Mesothelial cell of epicardium (in vitro differentiated cells): Measurements from ENCODE around the gene CDC34. TPM values are rescaled to one million over a fixed set of nuclear protein-coding genes. Genes with fewer than 3 reads are reported as not detected.

Experiments
- DNase-seq, 2 experiments: peaks; one replicate each; pipeline ENCODE4 v3.0.0; 2021; ENCODE audit warnings: low spot score in 2 of 2; ENCODE audit not compliant: unreplicated experiment in 2 of 2
- H3K27ac Mint-ChIP-seq: 2 replicates; pipeline ENCODE4 v1.8.0; 2021; ENCODE audit warnings: mixed read lengths
- H3K27me3 Mint-ChIP-seq: 2 replicates; pipeline ENCODE4 v1.8.0; 2021; ENCODE audit warnings: low read depth, mixed read lengths
- H3K36me3 Mint-ChIP-seq: 2 replicates; pipeline ENCODE4 v1.8.0; 2021; ENCODE audit warnings: mixed read lengths
- H3K4me1 Mint-ChIP-seq: 2 replicates; pipeline ENCODE4 v1.8.0; 2021; ENCODE audit warnings: mixed read lengths
- H3K4me3 Mint-ChIP-seq: 2 replicates; pipeline ENCODE4 v1.8.0; 2021; ENCODE audit warnings: mild to moderate bottlenecking, moderate library complexity, mixed read lengths
- H3K9me3 Mint-ChIP-seq: 2 replicates; pipeline ENCODE4 v1.8.0; 2021; ENCODE audit warnings: mixed read lengths
- CTCF ChIP-seq: fragments of 200-600 bp; sonication (generic); IDR thresholded peaks from one replicate; pipeline ENCODE4 v1.5.0; 2021; ENCODE audit warnings: antibody characterized with exemption; ENCODE audit not compliant: unreplicated experiment
- total RNA-seq: library from RNA; stranded (reverse); gene quantifications from 3 replicates; pipeline ENCODE4 v1.2.1, GENCODE V29; 2021

CDC34 gene
- total RNA-seq, 1 donor from 2014 or later: 106 TPM

- Mint-ChIP-seq H3K4me3 (no peak overlapping the region), H3K27ac (no peak overlapping the region), H3K9me3 (no peaks in the 10 kb centered on the region), H3K36me3 (peaks cover 10% of the 10 kb centered on the region), H3K27me3 (no peaks in the 10 kb centered on the region), H3K4me1 (peaks cover 16% of the 10 kb centered on the region)
- DNase-seq: peak in 1 of 2 experiments; percentile 17
- no peak for TF ChIP-seq CTCF
These were observed 4.7 kb downstream of the CDC34 start for GRCh38 chr19:536031-536880.

DNA sequence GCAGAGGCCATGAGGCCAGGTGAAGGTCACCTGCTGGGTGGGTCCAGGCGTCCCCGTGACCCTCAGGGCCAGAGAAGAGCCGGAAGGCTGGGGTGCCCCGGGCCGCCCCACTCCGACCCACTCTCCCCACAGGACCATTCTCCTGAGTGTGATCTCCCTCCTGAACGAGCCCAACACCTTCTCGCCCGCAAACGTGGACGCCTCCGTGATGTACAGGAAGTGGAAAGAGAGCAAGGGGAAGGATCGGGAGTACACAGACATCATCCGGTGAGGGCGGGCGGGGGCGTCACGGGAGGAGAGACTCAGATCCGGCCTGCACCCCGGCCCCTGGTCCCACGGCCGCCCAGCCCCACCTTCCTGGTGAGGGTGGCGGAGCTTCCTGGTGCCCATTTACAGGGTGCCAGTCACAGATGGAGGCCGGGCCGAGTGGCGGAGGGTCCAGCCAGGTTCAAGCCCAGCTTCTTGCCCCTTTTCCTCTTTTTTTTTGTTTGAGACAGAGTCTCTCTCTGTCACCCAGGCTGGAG lies 5.4 kb downstream of the CDC34 start:
- no peak overlapping the region for H3K27ac Mint-ChIP-seq
- no peak for TF ChIP-seq CTCF
- no peak overlapping the region for H3K4me3 Mint-ChIP-seq
- H3K4me1 Mint-ChIP-seq: peaks cover 16% of the 10 kb centered on the region
- H3K27me3 Mint-ChIP-seq: no peaks in the 10 kb centered on the region
- H3K36me3 Mint-ChIP-seq: peaks cover 10% of the 10 kb centered on the region
- H3K9me3 Mint-ChIP-seq: no peaks in the 10 kb centered on the region
- DNase-seq: peak in 1 of 2 experiments; percentile 18

DNA sequence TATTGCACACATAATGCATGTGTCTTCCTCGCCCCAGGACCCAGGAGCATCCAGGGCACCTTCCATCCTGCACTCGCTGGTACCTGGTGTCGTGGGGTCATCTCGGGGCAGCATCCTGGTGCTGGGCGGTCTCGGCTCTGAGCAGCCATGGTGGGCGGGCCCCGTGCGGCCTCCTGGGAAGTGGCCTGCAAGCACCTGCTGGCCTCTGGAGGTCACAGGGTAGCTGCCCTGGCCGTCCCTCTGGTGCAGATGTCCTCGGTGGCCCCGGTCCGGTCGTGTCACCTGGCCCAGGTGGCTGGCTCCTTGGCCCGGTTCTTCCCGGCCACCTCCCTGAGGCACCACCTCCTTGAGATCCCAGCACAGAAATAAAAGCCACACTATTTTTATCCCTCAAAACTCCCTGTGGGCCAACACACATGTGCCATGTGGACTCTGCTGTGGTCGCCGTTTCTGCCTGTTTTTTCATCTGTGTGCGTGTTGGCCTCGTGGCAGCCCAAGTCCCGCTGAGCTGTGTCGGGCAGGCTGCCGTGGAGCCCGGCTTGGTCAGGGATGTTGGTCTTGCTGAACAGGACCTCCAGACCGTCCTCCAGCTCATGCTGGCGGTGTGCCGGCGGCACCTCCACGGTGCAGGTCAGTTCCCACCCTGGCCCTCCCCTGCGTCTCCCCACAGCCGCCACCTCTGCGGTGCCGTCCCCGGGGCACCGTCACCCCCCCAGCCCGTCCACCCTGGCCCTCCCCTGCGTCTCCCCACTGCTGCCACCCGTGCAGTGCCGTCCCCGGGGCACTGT lies 7.3 kb downstream of the CDC34 start:
- peaks cover 13% of the 10 kb centered on the region for H3K36me3 Mint-ChIP-seq
- no peaks in the 10 kb centered on the region for H3K9me3 Mint-ChIP-seq
- H3K4me3 Mint-ChIP-seq: no peak overlapping the region
- no peaks in the 10 kb centered on the region for H3K27me3 Mint-ChIP-seq
- no peak for TF ChIP-seq CTCF
- H3K27ac Mint-ChIP-seq: no peak overlapping the region
- DNase-seq: no peak
- peaks cover 6% of the 10 kb centered on the region for H3K4me1 Mint-ChIP-seq

GRCh38 chr19:539429-540030 lies 8.0 kb downstream of the CDC34 start:
- DNase-seq: peak in 1 of 2 experiments; percentile 12
- TF ChIP-seq CTCF: no peak
- peaks cover 13% of the 10 kb centered on the region for H3K36me3 Mint-ChIP-seq
- no peaks in the 10 kb centered on the region for H3K9me3 Mint-ChIP-seq
- H3K27ac Mint-ChIP-seq: no peak overlapping the region
- H3K4me3 Mint-ChIP-seq: no peak overlapping the region
- H3K27me3 Mint-ChIP-seq: no peaks in the 10 kb centered on the region
- peaks cover 2% of the 10 kb centered on the region for H3K4me1 Mint-ChIP-seq

DNA sequence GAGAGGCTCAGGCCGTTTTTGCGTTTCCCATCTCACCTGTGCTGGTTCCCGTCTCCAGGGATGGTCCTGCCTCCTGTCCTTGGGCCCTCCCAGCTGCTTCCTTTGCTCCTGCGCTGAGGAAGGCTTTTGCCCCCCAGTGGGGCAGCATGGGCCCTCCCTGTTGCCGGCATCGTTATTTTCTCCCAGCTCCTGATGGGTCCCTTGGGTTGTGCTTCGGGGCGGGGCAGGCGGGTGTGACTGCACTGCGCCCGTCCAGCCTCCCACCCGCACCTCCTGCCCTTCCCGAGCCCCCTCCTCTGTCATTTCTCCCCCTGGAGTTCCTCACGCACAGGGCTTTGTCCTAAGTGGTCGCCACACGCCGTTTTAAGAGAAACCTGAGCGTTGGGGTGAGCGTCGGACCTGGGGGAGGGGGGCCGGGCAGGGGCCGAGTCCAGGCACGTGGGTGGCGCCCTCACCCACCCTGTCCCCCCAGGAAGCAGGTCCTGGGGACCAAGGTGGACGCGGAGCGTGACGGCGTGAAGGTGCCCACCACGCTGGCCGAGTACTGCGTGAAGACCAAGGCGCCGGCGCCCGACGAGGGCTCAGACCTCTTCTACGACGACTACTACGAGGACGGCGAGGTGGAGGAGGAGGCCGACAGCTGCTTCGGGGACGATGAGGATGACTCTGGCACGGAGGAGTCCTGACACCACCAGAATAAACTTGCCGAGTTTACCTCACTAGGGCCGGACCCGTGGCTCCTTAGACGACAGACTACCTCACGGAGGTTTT lies 9.5 kb downstream of the CDC34 start:
- no peaks in the 10 kb centered on the region for H3K4me1 Mint-ChIP-seq

More for the DNA sequence above, 9.5 kb downstream of the CDC34 start:
- no peak for TF ChIP-seq CTCF
- no peak overlapping the region for H3K27ac Mint-ChIP-seq
- no peak for DNase-seq
- H3K4me3 Mint-ChIP-seq: no peak overlapping the region
- peaks cover 13% of the 10 kb centered on the region for H3K36me3 Mint-ChIP-seq
- no peaks in the 10 kb centered on the region for H3K9me3 Mint-ChIP-seq
- H3K27me3 Mint-ChIP-seq: no peaks in the 10 kb centered on the region
